ENCODE measurements around the gene DCP1B. TPM values are rescaled to one million over a fixed set of nuclear protein-coding genes. Genes with fewer than 3 reads are reported as not detected.

The DCP1B gene
- polyA plus RNA-seq, 2 of the 4 experiments (the other 2 are of a cell fraction) = 7.7 to 19.2 TPM

DNA sequence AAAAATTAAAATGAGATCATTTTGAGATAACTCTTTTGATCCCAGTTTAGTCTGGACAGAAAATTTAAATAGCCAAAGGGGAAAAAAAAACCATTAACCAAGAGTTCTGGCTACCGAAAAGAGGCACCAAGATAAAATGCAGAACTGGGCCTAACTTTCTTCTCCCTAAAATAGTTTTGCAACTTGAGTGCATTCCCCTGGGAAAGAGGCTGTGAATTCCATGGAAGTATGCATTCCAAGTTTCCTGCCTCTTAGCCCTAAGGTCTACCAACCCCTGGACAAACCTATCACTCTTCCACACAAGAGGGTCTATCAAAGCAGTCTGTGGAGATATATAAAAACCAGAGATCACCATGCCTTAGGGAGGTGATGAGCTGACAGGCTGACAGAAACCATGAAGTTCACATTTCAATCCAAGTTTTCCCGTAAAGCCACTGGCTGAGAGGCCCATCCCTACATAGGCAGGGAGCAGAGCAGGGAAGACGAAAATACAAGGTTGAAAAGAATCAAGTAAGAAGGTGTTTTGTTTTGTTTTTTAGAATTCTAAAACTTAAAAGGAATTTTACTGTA is 33.8 kb downstream of the DCP1B start:
- ChIA-PET CTCF (interaction anchor here (1.0 kb wide), 1 partner anchor 317 kb away, joined by 4 read pairs; no protein-coding TSS in a partner anchor), POLR2A (no interaction called here)
- no peaks in the 10 kb centered on the region for H3K4me1 ChIP-seq
- no peak for DNase-seq (ENCODE audit: low read depth in 1 of 2, low spot score in 1 of 2)
- no peaks in the 10 kb centered on the region for H3K9me3 ChIP-seq
- no peak for TF ChIP-seq NPAS2 (CRISPR knock-in tag; IDR thresholded peaks at IDR 0.05; ENCODE audit: borderline replicate concordance)
- TF ChIP-seq EP300 (IDR thresholded peaks at IDR 0.05) = no peak
- TF ChIP-seq KDM1A (IDR thresholded peaks at IDR 0.05; ENCODE audit: low read depth) = no peak
- TF ChIP-seq ZNF302 (CRISPR knock-in tag; IDR thresholded peaks at IDR 0.05) = no peak
- no peak for TF ChIP-seq FOSB (CRISPR knock-in tag; IDR thresholded peaks at IDR 0.05)
- TF ChIP-seq PHF8 (IDR thresholded peaks at IDR 0.05; ENCODE audit: borderline replicate concordance, low read depth) = no peak
- FAIRE-seq = no peak
- H3K4me2 ChIP-seq = no peak overlapping the region
- H3K27ac ChIP-seq = no peak overlapping the region
- no peak for ATAC-seq
- no peak overlapping the region for H3K4me3 ChIP-seq
- 88% methylated on average over 3 of the region's 3 CpGs for WGBS (ENCODE audit: missing lambda C conversion rate)

DNA sequence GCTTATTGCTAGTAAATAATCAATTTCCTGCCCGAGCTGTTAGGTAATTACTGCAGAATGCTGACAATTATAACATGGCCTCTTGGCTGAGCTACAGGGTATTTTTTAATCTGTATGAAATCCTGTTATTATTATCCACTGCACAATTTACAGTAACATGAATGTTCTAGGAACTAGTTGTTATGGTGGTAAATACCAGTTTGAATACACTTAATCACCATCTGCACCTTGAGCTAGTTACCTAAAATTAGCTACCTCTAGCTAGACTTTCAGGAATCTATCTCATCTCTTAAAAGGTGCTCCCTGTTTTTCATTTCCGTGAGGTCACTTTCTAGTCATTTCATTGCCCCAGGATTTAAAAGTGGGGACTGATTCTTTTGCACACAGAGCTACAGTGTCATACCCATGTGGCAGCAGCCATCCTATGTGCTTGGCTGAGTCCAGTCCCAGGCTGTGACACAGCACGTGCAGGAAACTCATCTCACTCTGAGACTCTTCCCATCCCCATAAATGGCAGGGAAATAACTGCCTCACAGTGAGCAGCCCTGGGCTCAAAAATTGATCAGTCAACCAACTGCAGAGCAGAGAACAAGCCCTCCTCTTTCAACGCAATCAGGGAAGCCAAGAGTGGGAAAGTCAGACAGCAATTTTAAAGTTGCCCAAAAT is 37.6 kb downstream of the DCP1B start:
- WGBS (ENCODE audit: missing lambda C conversion rate) = 81% methylated on average over 4 of the region's 4 CpGs

DNA sequence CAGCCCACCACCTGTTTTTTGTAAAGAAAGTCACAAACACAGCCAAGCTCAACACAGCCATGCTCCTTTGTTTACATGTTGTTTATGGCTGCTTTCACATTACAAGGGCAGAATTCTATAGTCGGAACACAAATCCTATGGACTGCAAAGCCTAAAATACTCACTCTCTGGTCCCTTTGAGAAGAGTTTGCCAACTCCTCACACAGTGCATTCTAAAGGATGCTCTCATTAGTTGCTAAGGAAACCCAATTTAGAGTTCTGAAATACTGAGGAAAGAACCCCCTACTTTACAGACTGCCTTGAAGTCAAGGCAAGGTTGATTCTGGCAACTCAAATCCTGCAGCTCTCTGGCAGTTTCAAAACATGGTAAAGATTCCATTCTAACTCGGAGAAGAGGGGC is 38.3 kb downstream of the DCP1B start:
- TF ChIP-seq RAD21 (conservative IDR thresholded peaks at IDR 0.05 in 1 of 2, IDR thresholded peaks at IDR 0.05 in 1 of 2) = no peak
- TF ChIP-seq CEBPB (IDR thresholded peaks at IDR 0.05) = no peak
- TF ChIP-seq ZFP36 (IDR thresholded peaks at IDR 0.05; ENCODE audit: borderline replicate concordance, partially characterized antibody) = no peak
- TF ChIP-seq KDM1A (IDR thresholded peaks at IDR 0.05; ENCODE audit: low read depth) = no peak
- no peak for TF ChIP-seq FOSL2 (IDR thresholded peaks at IDR 0.05)
- TF ChIP-seq FOSL2 (CRISPR knock-in tag; IDR thresholded peaks at IDR 0.05) = no peak
- no peak for TF ChIP-seq ZSCAN20 (CRISPR knock-in tag; IDR thresholded peaks at IDR 0.05)
- TF ChIP-seq MAZ (IDR thresholded peaks at IDR 0.05; ENCODE audit: borderline replicate concordance, low read depth, low read length) = no peak
- TF ChIP-seq POLR2AphosphoS2 (conservative IDR thresholded peaks at IDR 0.05; ENCODE audit: low read length) = no peak
- TF ChIP-seq FOSB (CRISPR knock-in tag; IDR thresholded peaks at IDR 0.05) = no peak
- no peak for TF ChIP-seq KDM5A (IDR thresholded peaks at IDR 0.05)
- no peak for TF ChIP-seq JUNB (IDR thresholded peaks at IDR 0.05)
- Histone ChIP-seq H3K4me1 (no peaks in the 10 kb centered on the region), H3K4me3 (no peak overlapping the region), H3K4me2 (no peak overlapping the region), H3K27ac (no peak overlapping the region), H3K9me3 (no peaks in the 10 kb centered on the region)
- no peak for DNase-seq (ENCODE audit: low read depth in 1 of 2, low spot score in 1 of 2)
- 85% methylated on average over 2 of the region's 2 CpGs for WGBS (ENCODE audit: missing lambda C conversion rate)
- no peak for FAIRE-seq
- POLR2A ChIA-PET = no interaction called here
- no peak for ATAC-seq
- CTCF ChIA-PET = interaction anchor here (1.1 to 5.0 kb wide), 3 partner anchors 26 to 175 kb away, joined by 3 to 19 read pairs (median 5); no protein-coding TSS in a partner anchor

More for the DNA sequence above, 37.6 kb downstream of the DCP1B start:
- no peak for FAIRE-seq
- no peak for TF ChIP-seq HEYL (CRISPR knock-in tag; IDR thresholded peaks at IDR 0.05)
- TF ChIP-seq POLR2AphosphoS2 (conservative IDR thresholded peaks at IDR 0.05; ENCODE audit: low read length) = no peak
- TF ChIP-seq ZFP36 (IDR thresholded peaks at IDR 0.05; ENCODE audit: borderline replicate concordance, partially characterized antibody) = no peak
- no peak for TF ChIP-seq JUN (IDR thresholded peaks at IDR 0.05)
- no peak for TF ChIP-seq BHLHE40 (IDR thresholded peaks at IDR 0.05; ENCODE audit: low read depth, low read length)
- TF ChIP-seq, protein P1, sequence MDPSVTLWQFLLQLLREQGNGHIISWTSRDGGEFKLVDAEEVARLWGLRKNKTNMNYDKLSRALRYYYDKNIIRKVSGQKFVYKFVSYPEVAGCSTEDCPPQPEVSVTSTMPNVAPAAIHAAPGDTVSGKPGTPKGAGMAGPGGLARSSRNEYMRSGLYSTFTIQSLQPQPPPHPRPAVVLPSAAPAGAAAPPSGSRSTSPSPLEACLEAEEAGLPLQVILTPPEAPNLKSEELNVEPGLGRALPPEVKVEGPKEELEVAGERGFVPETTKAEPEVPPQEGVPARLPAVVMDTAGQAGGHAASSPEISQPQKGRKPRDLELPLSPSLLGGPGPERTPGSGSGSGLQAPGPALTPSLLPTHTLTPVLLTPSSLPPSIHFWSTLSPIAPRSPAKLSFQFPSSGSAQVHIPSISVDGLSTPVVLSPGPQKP (IDR thresholded peaks at IDR 0.05; ENCODE audit: low read depth, low read length) = no peak
- no peaks in the 10 kb centered on the region for H3K9me3 ChIP-seq
- no peak overlapping the region for H3K27ac ChIP-seq
- ATAC-seq = no peak
- no peak overlapping the region for H3K4me2 ChIP-seq
- H3K4me3 ChIP-seq = no peak overlapping the region
- ChIA-PET POLR2A (no interaction called here), CTCF (interaction anchor here (1.1 to 5.0 kb wide), 2 partner anchors 27 to 54 kb away, joined by 3 to 19 read pairs; no protein-coding TSS in a partner anchor)
- no peak for DNase-seq (ENCODE audit: low read depth in 1 of 2, low spot score in 1 of 2)
- H3K4me1 ChIP-seq = no peaks in the 10 kb centered on the region
